Measurements from ENCODE around the gene PLAA. TPM values are rescaled to one million over a fixed set of nuclear protein-coding genes. Genes with fewer than 3 reads are reported as not detected.

PLAA gene
- 31.3 to 44.3 TPM (median 32.1 TPM) in 5 replicates for total RNA-seq (2022; extraction: Qiagen RNA extraction; ENCODE audit: low read depth)

GRCh38 chr9:26946753-26947727, at the start of gene PLAA:
Gene PLAA, minus strand, starts transcription at chr9:26947242. Its CDS starts 197 bp downstream, at chr9:26947045.

GRCh38 chr9:26955921-26956859, 9.1 kb upstream of the PLAA start, which contains the start of gene IFT74:
Gene IFT74, plus strand, starts transcription at chr9:26956412. Its CDS starts 5,556 bp downstream, at chr9:26961968.

GRCh38 chr9:26892251-26893029, 54.6 kb downstream of the PLAA start, which contains the start of gene CAAP1:
Gene CAAP1, minus strand, starts transcription at chr9:26892802. Its CDS starts 87 bp downstream, at chr9:26892715.

Other genes with a start within 250 kb of the PLAA start
- 15.5 to 24.1 TPM (median 16.1 TPM) in 5 replicates for gene CAAP1, start 54.4 kb downstream of the PLAA start, total RNA-seq (2022; extraction: Qiagen RNA extraction; ENCODE audit: low read depth)
- 11.9 to 18.0 TPM (median 13.9 TPM) in 5 replicates for gene IFT74, start 9.2 kb upstream of the PLAA start, total RNA-seq (2022; extraction: Qiagen RNA extraction; ENCODE audit: low read depth)
- gene LRRC19, start 58.4 kb upstream of the PLAA start, total RNA-seq (2022; extraction: Qiagen RNA extraction; ENCODE audit: low read depth) = not detected in 5 replicates
- gene TEK, start 162.0 kb upstream of the PLAA start, total RNA-seq (2022; extraction: Qiagen RNA extraction; ENCODE audit: low read depth) = 0.03 to 0.08 TPM (median 0.06 TPM) in 5 replicates